Effector memory CD4-positive, alpha-beta T cell (primary cell): ENCODE measurements around the gene NECTIN3.

Experiments used
- DNase-seq, 3 donors: peaks; one replicate each; pipeline ENCODE4 v3.0.0-alpha.2; 2020
- H3K27ac ChIP-seq: 2 replicates; pipeline ENCODE4 v1.7.0; 2013; ENCODE audit warnings: mild to moderate bottlenecking, low read length, moderate library complexity; ENCODE audit not compliant: insufficient read depth, poor library complexity, severe bottlenecking
- H3K27me3 ChIP-seq: replicated peaks from 2 replicates; pipeline ENCODE4 v1.7.0; 2013; ENCODE audit warnings: mild to moderate bottlenecking, low read length; ENCODE audit not compliant: insufficient read depth, control insufficient read depth, poor library complexity, severe bottlenecking
- H3K36me3 ChIP-seq: 2 replicates; pipeline ENCODE4 v1.7.0; 2013; ENCODE audit warnings: mild to moderate bottlenecking, low read length, moderate library complexity; ENCODE audit not compliant: control insufficient read depth, insufficient read depth
- H3K4me1 ChIP-seq: 2 replicates; pipeline ENCODE4 v1.7.0; 2013; ENCODE audit warnings: low read length, mild to moderate bottlenecking; ENCODE audit not compliant: control insufficient read depth, insufficient read depth, poor library complexity, severe bottlenecking
- H3K4me3 ChIP-seq: 2 replicates; pipeline ENCODE4 v1.7.0; 2013; ENCODE audit warnings: low read length, low read depth, mild to moderate bottlenecking; ENCODE audit not compliant: insufficient read depth, poor library complexity, severe bottlenecking
- H3K9me3 ChIP-seq: 2 replicates; pipeline ENCODE4 v1.7.0; 2013; ENCODE audit warnings: mild to moderate bottlenecking, low read length, moderate library complexity; ENCODE audit not compliant: control insufficient read depth

The NECTIN3 gene

GRCh38 chr3:111130827-111131226 is 59.2 kb downstream of the NECTIN3 start:
- H3K9me3 ChIP-seq = no peaks in the 10 kb centered on the region

GRCh38 chr3:111134302-111134701 is 62.7 kb downstream of the NECTIN3 start:
- H3K27me3 ChIP-seq = no peaks in the 10 kb centered on the region
- DNase-seq = no peak
- no peak overlapping the region for H3K4me3 ChIP-seq
- no peaks in the 10 kb centered on the region for H3K9me3 ChIP-seq
- no peaks in the 10 kb centered on the region for H3K36me3 ChIP-seq
- no peaks in the 10 kb centered on the region for H3K4me1 ChIP-seq
- no peak overlapping the region for H3K27ac ChIP-seq

More at GRCh38 chr3:111130827-111131226, 59.2 kb downstream of the NECTIN3 start:
- no peak overlapping the region for H3K27ac ChIP-seq
- no peak for DNase-seq
- H3K27me3 ChIP-seq = no peaks in the 10 kb centered on the region
- no peaks in the 10 kb centered on the region for H3K36me3 ChIP-seq
- no peak overlapping the region for H3K4me3 ChIP-seq
- H3K4me1 ChIP-seq = no peaks in the 10 kb centered on the region

- Histone ChIP-seq H3K4me1 (no peaks in the 10 kb centered on the region), H3K36me3 (no peaks in the 10 kb centered on the region), H3K9me3 (no peaks in the 10 kb centered on the region), H3K27me3 (no peaks in the 10 kb centered on the region), H3K27ac (no peak overlapping the region), H3K4me3 (no peak overlapping the region)
- no peak for DNase-seq
These were observed 79.8 kb downstream of the NECTIN3 start for GRCh38 chr3:111151438-111151837.

GRCh38 chr3:111152496-111152895 is 80.9 kb downstream of the NECTIN3 start:
- no peaks in the 10 kb centered on the region for H3K9me3 ChIP-seq
- H3K27me3 ChIP-seq = no peaks in the 10 kb centered on the region
- no peak overlapping the region for H3K4me3 ChIP-seq
- no peaks in the 10 kb centered on the region for H3K4me1 ChIP-seq
- H3K27ac ChIP-seq = no peak overlapping the region
- DNase-seq = no peak
- H3K36me3 ChIP-seq = no peaks in the 10 kb centered on the region

- no peak for DNase-seq
- Histone ChIP-seq H3K9me3 (no peaks in the 10 kb centered on the region), H3K27me3 (no peaks in the 10 kb centered on the region), H3K4me1 (no peaks in the 10 kb centered on the region), H3K36me3 (no peaks in the 10 kb centered on the region), H3K4me3 (no peak overlapping the region), H3K27ac (no peak overlapping the region)
These were observed 84.9 kb downstream of the NECTIN3 start for GRCh38 chr3:111156517-111156916.

- H3K27me3 ChIP-seq = no peaks in the 10 kb centered on the region
These were observed 87.8 kb downstream of the NECTIN3 start for GRCh38 chr3:111159391-111159790.

GRCh38 chr3:111164621-111165020 is 93.0 kb downstream of the NECTIN3 start:
- H3K27ac ChIP-seq = no peak overlapping the region
- H3K9me3 ChIP-seq = no peaks in the 10 kb centered on the region
- H3K4me1 ChIP-seq = no peaks in the 10 kb centered on the region
- no peaks in the 10 kb centered on the region for H3K36me3 ChIP-seq
- no peak overlapping the region for H3K4me3 ChIP-seq
- no peak for DNase-seq
- H3K27me3 ChIP-seq = no peaks in the 10 kb centered on the region

More at GRCh38 chr3:111159391-111159790, 87.8 kb downstream of the NECTIN3 start:
- H3K9me3 ChIP-seq = no peaks in the 10 kb centered on the region
- no peak overlapping the region for H3K4me3 ChIP-seq
- no peaks in the 10 kb centered on the region for H3K36me3 ChIP-seq
- no peaks in the 10 kb centered on the region for H3K4me1 ChIP-seq
- DNase-seq = no peak
- H3K27ac ChIP-seq = no peak overlapping the region

GRCh38 chr3:111165411-111165810 is 93.8 kb downstream of the NECTIN3 start:
- H3K9me3 ChIP-seq = no peaks in the 10 kb centered on the region
- H3K27ac ChIP-seq = no peak overlapping the region
- H3K4me3 ChIP-seq = no peak overlapping the region
- H3K27me3 ChIP-seq = no peaks in the 10 kb centered on the region
- H3K4me1 ChIP-seq = no peaks in the 10 kb centered on the region
- DNase-seq = no peak
- no peaks in the 10 kb centered on the region for H3K36me3 ChIP-seq

- Histone ChIP-seq H3K27me3 (no peaks in the 10 kb centered on the region), H3K27ac (no peak overlapping the region), H3K9me3 (no peaks in the 10 kb centered on the region), H3K4me1 (no peaks in the 10 kb centered on the region), H3K4me3 (no peak overlapping the region), H3K36me3 (no peaks in the 10 kb centered on the region)
- no peak for DNase-seq
These were observed 101.8 kb downstream of the NECTIN3 start for GRCh38 chr3:111173328-111173900.

GRCh38 chr3:111173906-111174305 is 102.3 kb downstream of the NECTIN3 start:
- no peaks in the 10 kb centered on the region for H3K27me3 ChIP-seq
- H3K9me3 ChIP-seq = no peaks in the 10 kb centered on the region
- H3K36me3 ChIP-seq = no peaks in the 10 kb centered on the region
- no peaks in the 10 kb centered on the region for H3K4me1 ChIP-seq
- DNase-seq = no peak
- no peak overlapping the region for H3K27ac ChIP-seq
- H3K4me3 ChIP-seq = no peak overlapping the region
